Keratinocyte (primary cell): ENCODE measurements around the gene STRN4. TPM values are rescaled to one million over a fixed set of nuclear protein-coding genes. Genes with fewer than 3 reads are reported as not detected.

Source experiments
- DNase-seq: peaks from one replicate; pipeline ENCODE4 v3.0.0-alpha.2; 2011; ENCODE audit warnings: low read depth, missing footprints, low spot score
- FAIRE-seq: peaks from 2 replicates; lab custom pipeline; 2011; peaks lifted over from hg19 to GRCh38; lab: Jason Lieb, UNC
- H2AFZ ChIP-seq: 2 replicates; pipeline ENCODE4 v1.6.0; 2012; ENCODE audit warnings: low read length, control low read depth, inconsistent platforms; ENCODE audit not compliant: control insufficient read depth
- H3K27ac ChIP-seq: 2 replicates; pipeline ENCODE4 v1.5.1; 2011; ENCODE audit warnings: low read length; ENCODE audit not compliant: control insufficient read depth, insufficient read depth
- H3K27me3 ChIP-seq: 3 replicates; pipeline ENCODE4 v1.6.0; 2011; ENCODE audit warnings: low read length; ENCODE audit not compliant: control insufficient read depth, insufficient read depth; ENCODE audit errors: extremely low read depth
- H3K36me3 ChIP-seq, 2 experiments: 2 replicates in 1 of 2; 3 replicates in 1 of 2; pipeline ENCODE4 v1.5.1; 2011; ENCODE audit warnings: low read length in 2 of 2, mild to moderate bottlenecking in 1 of 2; ENCODE audit not compliant: control insufficient read depth in 2 of 2, insufficient read depth in 2 of 2; ENCODE audit errors: extremely low read depth in 1 of 2
- H3K4me1 ChIP-seq: 3 replicates; pipeline ENCODE4 v1.5.1; 2011; ENCODE audit warnings: low read length; ENCODE audit not compliant: control insufficient read depth, insufficient read depth; ENCODE audit errors: extremely low read depth
- H3K4me2 ChIP-seq: 3 replicates; pipeline ENCODE4 v1.6.0; 2011; ENCODE audit warnings: low read depth, low read length; ENCODE audit not compliant: control insufficient read depth, insufficient read depth; ENCODE audit errors: extremely low read depth
- H3K4me3 ChIP-seq, 3 experiments: fragments of 200-600 bp in 1 of 3; sonication (generic) in 1 of 3; 2 replicates in 2 of 3; 3 replicates in 1 of 3; pipeline ENCODE4 v1.5.1; 2011 to 2016; ENCODE audit warnings: low read length in 3 of 3, mild to moderate bottlenecking in 3 of 3, control low read depth in 2 of 3, inconsistent platforms in 1 of 3, low read depth in 1 of 3, mixed read lengths in 1 of 3, mixed run types in 1 of 3, moderate library complexity in 1 of 3; ENCODE audit not compliant: control insufficient read depth in 2 of 3, insufficient read depth in 2 of 3; ENCODE audit errors: extremely low read depth in 1 of 3
- H3K79me2 ChIP-seq: 2 replicates; pipeline ENCODE4 v1.6.0; 2012; ENCODE audit warnings: low read length; ENCODE audit not compliant: control insufficient read depth, insufficient read depth
- H3K9ac ChIP-seq: 3 replicates; pipeline ENCODE4 v1.6.0; 2011; ENCODE audit warnings: low read length; ENCODE audit not compliant: control insufficient read depth, insufficient read depth; ENCODE audit errors: extremely low read depth
- H3K9me1 ChIP-seq: 3 replicates; pipeline ENCODE4 v1.6.0; 2011; ENCODE audit warnings: low read length; ENCODE audit not compliant: control insufficient read depth, insufficient read depth; ENCODE audit errors: extremely low read depth
- H3K9me3 ChIP-seq: 2 replicates; pipeline ENCODE4 v1.5.1; 2012; ENCODE audit warnings: low read depth, low read length; ENCODE audit not compliant: control insufficient read depth
- H4K20me1 ChIP-seq: 3 replicates; pipeline ENCODE4 v1.6.0; 2011; ENCODE audit warnings: low read length; ENCODE audit not compliant: control insufficient read depth, insufficient read depth; ENCODE audit errors: extremely low read depth
- EZH2 ChIP-seq: IDR thresholded peaks from one replicate; pipeline ENCODE4 v1.6.1; 2012; ENCODE audit warnings: inconsistent platforms, mild to moderate bottlenecking, low read length, moderate library complexity
- dilution Hi-C: fragments of 300-500 bp; cut with MboI; formaldehyde crosslinking; loops from one replicate; pipeline ENCODE4 v1.7.0; 2020; ENCODE audit warnings: low sequenced_read_pairs; ENCODE audit not compliant: extremely low pct_ligation_motif_present
- polyA plus RNA-seq, 5 experiments: library from polyadenylated mRNA; depleted of rRNA in 3 of 5; stranded (reverse) in 3 of 5; stranded (forward) in 1 of 5; unstranded in 1 of 5; fragments of >200 nt; gene quantifications; 1 replicate in 1 of 5; 2 replicates in 3 of 5; 3 replicates in 1 of 5; pipeline versions ENCODE4 v1.2.1 to v1.2.3, GENCODE V29; 2011 to 2012; ENCODE audit warnings: missing spikeins in 2 of 5, low read depth in 1 of 5, low replicate concordance in 1 of 5
- TF ChIP-seq, protein P1 (sequence below), 3 experiments: IDR thresholded peaks in 1 of 3; conservative IDR thresholded peaks in 1 of 3; optimal IDR thresholded peaks in 1 of 3; 2 replicates in 2 of 3; 3 replicates in 1 of 3; pipeline versions ENCODE3 to v1.5.1; 2011; ENCODE audit warnings: low read length in 3 of 3, mild to moderate bottlenecking in 3 of 3, moderate library complexity in 2 of 3, control low read depth in 1 of 3, inconsistent platforms in 1 of 3; ENCODE audit not compliant: insufficient read depth in 2 of 3; ENCODE audit errors: extremely low read depth in 1 of 3

The STRN4 gene
- polyA plus RNA-seq, 1 donor (not counting 4 experiments of a cell fraction or from before 2014, with no cell fraction given): 37.3 TPM

DNA sequence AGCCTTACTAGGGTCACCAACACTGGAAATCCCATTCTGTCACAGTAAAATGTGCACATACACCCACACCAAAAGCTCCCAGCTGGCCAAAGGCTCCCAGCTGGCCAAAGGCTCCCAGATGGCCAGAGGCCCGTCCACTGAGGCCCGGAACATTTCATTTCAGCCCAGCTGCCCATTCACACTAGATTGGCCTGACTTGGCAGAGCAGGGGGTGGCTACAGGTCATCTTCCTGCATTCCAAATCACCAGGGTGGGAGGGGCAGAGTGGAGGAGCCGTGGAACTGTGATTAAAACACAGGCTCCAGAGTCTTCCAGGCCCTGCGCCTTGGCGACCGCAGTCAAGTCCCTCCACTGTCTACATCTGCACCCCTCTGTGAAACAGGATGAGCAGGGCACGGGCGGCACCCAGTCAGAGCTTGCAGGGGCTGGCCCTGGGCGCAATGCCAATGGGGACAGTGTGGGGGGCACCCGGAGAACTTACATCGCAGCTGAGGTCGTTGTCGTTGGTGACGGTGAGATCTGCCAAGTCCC, 19.2 kb downstream of the STRN4 start:
- FAIRE-seq (no peak), DNase-seq (no peak)
- H3K79me2 ChIP-seq: peaks cover 31% of the 10 kb centered on the region
- H3K4me1 ChIP-seq: peaks cover 5% of the 10 kb centered on the region
- TF ChIP-seq, protein P1, sequence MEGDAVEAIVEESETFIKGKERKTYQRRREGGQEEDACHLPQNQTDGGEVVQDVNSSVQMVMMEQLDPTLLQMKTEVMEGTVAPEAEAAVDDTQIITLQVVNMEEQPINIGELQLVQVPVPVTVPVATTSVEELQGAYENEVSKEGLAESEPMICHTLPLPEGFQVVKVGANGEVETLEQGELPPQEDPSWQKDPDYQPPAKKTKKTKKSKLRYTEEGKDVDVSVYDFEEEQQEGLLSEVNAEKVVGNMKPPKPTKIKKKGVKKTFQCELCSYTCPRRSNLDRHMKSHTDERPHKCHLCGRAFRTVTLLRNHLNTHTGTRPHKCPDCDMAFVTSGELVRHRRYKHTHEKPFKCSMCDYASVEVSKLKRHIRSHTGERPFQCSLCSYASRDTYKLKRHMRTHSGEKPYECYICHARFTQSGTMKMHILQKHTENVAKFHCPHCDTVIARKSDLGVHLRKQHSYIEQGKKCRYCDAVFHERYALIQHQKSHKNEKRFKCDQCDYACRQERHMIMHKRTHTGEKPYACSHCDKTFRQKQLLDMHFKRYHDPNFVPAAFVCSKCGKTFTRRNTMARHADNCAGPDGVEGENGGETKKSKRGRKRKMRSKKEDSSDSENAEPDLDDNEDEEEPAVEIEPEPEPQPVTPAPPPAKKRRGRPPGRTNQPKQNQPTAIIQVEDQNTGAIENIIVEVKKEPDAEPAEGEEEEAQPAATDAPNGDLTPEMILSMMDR (optimal IDR thresholded peaks at IDR 0.05 in 1 of 3, IDR thresholded peaks at IDR 0.05 in 1 of 3, conservative IDR thresholded peaks at IDR 0.05 in 1 of 3; ENCODE audit: extremely low read depth in 1 of 3, insufficient read depth in 2 of 3, low read length in 3 of 3): no peak
- no peak for TF ChIP-seq EZH2
- H3K4me2 ChIP-seq: no peak overlapping the region
- no peaks in the 10 kb centered on the region for H3K9me3 ChIP-seq
- no peak overlapping the region for H3K4me3 ChIP-seq
- no peaks in the 10 kb centered on the region for H3K27me3 ChIP-seq
- dilution Hi-C loops: no loop called here
- peaks cover 69 to 70% of the 10 kb centered on the region in 2 experiments for H3K36me3 ChIP-seq
- no peak overlapping the region for H2AFZ ChIP-seq
- H4K20me1 ChIP-seq: peaks cover 34% of the 10 kb centered on the region
- no peak overlapping the region for H3K9ac ChIP-seq
- no peaks in the 10 kb centered on the region for H3K9me1 ChIP-seq
- H3K27ac ChIP-seq: no peak overlapping the region

DNA sequence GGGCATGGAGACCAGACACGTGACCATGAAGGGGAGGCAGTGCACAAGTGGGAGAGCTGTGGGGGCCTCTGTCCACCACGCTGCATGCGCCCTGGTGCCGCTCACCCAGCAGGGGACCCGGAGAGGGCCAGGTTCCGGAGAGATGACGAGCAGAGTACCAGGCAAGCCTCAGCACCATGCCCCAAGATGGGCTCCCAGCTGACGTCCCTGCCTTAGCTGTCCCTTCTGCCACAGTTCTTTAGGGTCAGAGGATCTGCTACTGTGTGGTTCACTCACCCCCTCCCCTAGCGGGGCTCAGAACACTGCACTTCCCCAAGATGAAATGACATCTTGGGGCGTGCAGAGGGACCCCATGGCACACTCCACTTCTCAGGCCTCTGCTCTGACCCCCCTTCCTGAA, 19.7 kb downstream of the STRN4 start:
- Histone ChIP-seq H3K9me1 (no peaks in the 10 kb centered on the region), H3K4me1 (peaks cover 4% of the 10 kb centered on the region), H3K4me2 (no peak overlapping the region), H3K79me2 (peaks cover 28% of the 10 kb centered on the region), H4K20me1 (peaks cover 35% of the 10 kb centered on the region), H3K27me3 (no peaks in the 10 kb centered on the region), H3K36me3 (peaks cover 71 to 72% of the 10 kb centered on the region in 2 experiments), H3K9me3 (no peaks in the 10 kb centered on the region), H3K9ac (no peak overlapping the region), H3K27ac (no peak overlapping the region), H3K4me3 (no peak overlapping the region), H2AFZ (no peak overlapping the region)
- DNase-seq (no peak), FAIRE-seq (no peak)
- TF ChIP-seq EZH2: no peak
- TF ChIP-seq, protein P1 (optimal IDR thresholded peaks at IDR 0.05 in 1 of 3, IDR thresholded peaks at IDR 0.05 in 1 of 3, conservative IDR thresholded peaks at IDR 0.05 in 1 of 3; ENCODE audit: extremely low read depth in 1 of 3, insufficient read depth in 2 of 3, low read length in 3 of 3): no peak
- dilution Hi-C loops: no loop called here
